Measurements from ENCODE around the gene CAV3. TPM values are rescaled to one million over a fixed set of nuclear protein-coding genes. Genes with fewer than 3 reads are reported as not detected.

CAV3 gene
- total and polyA plus RNA-seq, 4 donors, result not detected

- H3K4me1 ChIP-seq (ENCODE audit: control insufficient read depth in 4 of 4, insufficient read depth in 4 of 4, low read length in 3 of 4), result no peaks in the 10 kb centered on the region
- H3K9me3 ChIP-seq (ENCODE audit: control insufficient read depth in 4 of 4, low read length in 3 of 4), result no peaks in the 10 kb centered on the region
- 89% methylated on average over 25 of the region's 25 CpGs for WGBS
- no peak overlapping the region for H3K4me3 ChIP-seq (ENCODE audit: low read depth in 1 of 3, low read length in 3 of 3)
- no peak overlapping the region for H3K27ac ChIP-seq (ENCODE audit: low read depth in 1 of 2, low read length in 2 of 2)
- H3K9ac ChIP-seq (ENCODE audit: low read depth in 1 of 2, low read length in 2 of 2), result no peak overlapping the region
- TF ChIP-seq FOXA1 (IDR thresholded peaks at IDR 0.05) (no peak), HNF4A (conservative IDR thresholded peaks at IDR 0.05) (no peak), REST (IDR thresholded peaks at IDR 0.05) (no peak), HNF4G (IDR thresholded peaks at IDR 0.05) (no peak), TAF1 (conservative IDR thresholded peaks at IDR 0.05) (no peak), RXRA (IDR thresholded peaks at IDR 0.05) (no peak), JUND (IDR thresholded peaks at IDR 0.05) (no peak)
- DNase-seq (ENCODE audit: low spot score), result no peak
- peaks cover 0 to 2% (median 0%) of the 10 kb centered on the region in 4 donors for H3K27me3 ChIP-seq (ENCODE audit: control insufficient read depth in 4 of 4, insufficient read depth in 4 of 4, low read length in 3 of 4)
- H3K36me3 ChIP-seq (ENCODE audit: control insufficient read depth in 4 of 4, insufficient read depth in 3 of 4, low read depth in 1 of 4, low read length in 3 of 4), result no peaks in the 10 kb centered on the region
Observed at GRCh38 chr3:8745619-8746370, 12.2 kb downstream of the CAV3 start.

- no peak for DNase-seq (ENCODE audit: low spot score)
- no peaks in the 10 kb centered on the region for H3K4me1 ChIP-seq (ENCODE audit: control insufficient read depth in 4 of 4, insufficient read depth in 4 of 4, low read length in 3 of 4)
- TF ChIP-seq FOXA2 (IDR thresholded peaks at IDR 0.05), result no peak
- no peak for TF ChIP-seq YY1 (IDR thresholded peaks at IDR 0.05)
- no peak for TF ChIP-seq SP1 (IDR thresholded peaks at IDR 0.05)
- no peak for TF ChIP-seq HNF4A (conservative IDR thresholded peaks at IDR 0.05)
- TF ChIP-seq EGR1 (IDR thresholded peaks at IDR 0.05; ENCODE audit: low read depth in 2 of 2), result no peak
- TF ChIP-seq GABPA (IDR thresholded peaks at IDR 0.05 in 1 of 2, conservative IDR thresholded peaks at IDR 0.05 in 1 of 2), result no peak
- TF ChIP-seq ZBTB33 (IDR thresholded peaks at IDR 0.05), result no peak
- TF ChIP-seq TAF1 (conservative IDR thresholded peaks at IDR 0.05), result no peak
- TF ChIP-seq NR2F2 (IDR thresholded peaks at IDR 0.05), result no peak
- TF ChIP-seq RXRA (IDR thresholded peaks at IDR 0.05), result no peak
- no peak for TF ChIP-seq RAD21 (IDR thresholded peaks at IDR 0.05)
- TF ChIP-seq REST (IDR thresholded peaks at IDR 0.05), result no peak
- TF ChIP-seq FOXA1 (IDR thresholded peaks at IDR 0.05), result no peak
- no peak for TF ChIP-seq MAX (IDR thresholded peaks at IDR 0.05)
- no peak for TF ChIP-seq JUND (IDR thresholded peaks at IDR 0.05)
- no peak for TF ChIP-seq ATF3 (IDR thresholded peaks at IDR 0.05)
- H3K27me3 ChIP-seq (ENCODE audit: control insufficient read depth in 4 of 4, insufficient read depth in 4 of 4, low read length in 3 of 4), result peaks cover 0 to 2% (median 0%) of the 10 kb centered on the region in 4 donors
- H3K4me3 ChIP-seq (ENCODE audit: low read depth in 1 of 3, low read length in 3 of 3), result no peak overlapping the region
- no peaks in the 10 kb centered on the region for H3K36me3 ChIP-seq (ENCODE audit: control insufficient read depth in 4 of 4, insufficient read depth in 3 of 4, low read depth in 1 of 4, low read length in 3 of 4)
- no peak overlapping the region for H3K9ac ChIP-seq (ENCODE audit: low read depth in 1 of 2, low read length in 2 of 2)
- H3K27ac ChIP-seq (ENCODE audit: low read depth in 1 of 2, low read length in 2 of 2), result no peak overlapping the region
- WGBS, result 69% methylated on average over 7 of the region's 7 CpGs
- H3K9me3 ChIP-seq (ENCODE audit: control insufficient read depth in 4 of 4, low read length in 3 of 4), result no peaks in the 10 kb centered on the region
Observed at GRCh38 chr3:8746780-8747345, 13.3 kb downstream of the CAV3 start.

Data from liver (tissue), 9 donors.